ENCODE measurements around the gene RARA.

DNA sequence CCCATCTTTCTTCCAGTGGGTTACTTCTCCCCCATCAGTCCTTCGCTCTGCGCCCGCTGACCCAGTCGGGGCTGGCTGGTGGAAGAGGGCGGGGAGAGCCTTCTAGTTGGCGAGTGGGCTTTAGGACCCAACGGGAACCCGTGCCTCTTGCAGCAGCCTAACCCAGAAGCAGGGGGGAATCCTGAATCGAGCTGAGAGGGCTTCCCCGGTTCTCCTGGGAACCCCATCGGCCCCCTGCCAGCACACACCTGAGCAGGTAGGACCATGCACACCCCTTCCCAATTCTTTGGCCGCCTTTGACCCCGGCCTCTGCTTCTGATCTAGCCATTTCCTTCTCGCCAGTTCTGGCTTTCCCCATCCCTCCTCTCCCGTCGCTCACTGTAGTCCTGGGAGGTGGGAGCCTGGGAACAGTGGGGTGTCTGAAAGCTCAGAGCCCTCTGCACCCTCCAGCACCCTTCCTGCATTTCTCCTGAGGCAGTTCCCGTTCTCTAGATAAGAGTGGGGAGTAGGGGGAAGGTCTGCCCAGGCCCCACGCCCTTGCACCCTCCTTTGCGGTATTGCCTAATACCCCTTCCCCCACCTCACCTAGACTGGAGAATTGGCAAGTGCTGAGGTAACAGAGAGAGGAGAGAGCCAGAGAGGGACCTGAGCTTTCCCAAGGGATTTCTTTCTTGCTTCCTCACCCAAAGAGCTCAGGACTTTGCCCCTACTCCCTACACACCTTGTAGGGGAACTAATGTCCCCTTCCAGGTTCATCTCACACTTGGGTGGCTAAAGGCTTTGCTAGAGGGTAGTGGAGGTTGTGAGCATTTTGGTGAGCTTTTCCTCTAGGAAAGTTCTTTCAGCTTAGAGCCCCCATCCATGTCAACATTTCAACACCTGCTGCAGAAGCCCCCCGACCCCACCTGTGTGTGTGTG lies at the start of gene RARA:
- no peak for TF ChIP-seq EZH2 (IDR thresholded peaks at IDR 0.05; ENCODE audit: insufficient read depth, low read length)
- TF ChIP-seq, protein P1, sequence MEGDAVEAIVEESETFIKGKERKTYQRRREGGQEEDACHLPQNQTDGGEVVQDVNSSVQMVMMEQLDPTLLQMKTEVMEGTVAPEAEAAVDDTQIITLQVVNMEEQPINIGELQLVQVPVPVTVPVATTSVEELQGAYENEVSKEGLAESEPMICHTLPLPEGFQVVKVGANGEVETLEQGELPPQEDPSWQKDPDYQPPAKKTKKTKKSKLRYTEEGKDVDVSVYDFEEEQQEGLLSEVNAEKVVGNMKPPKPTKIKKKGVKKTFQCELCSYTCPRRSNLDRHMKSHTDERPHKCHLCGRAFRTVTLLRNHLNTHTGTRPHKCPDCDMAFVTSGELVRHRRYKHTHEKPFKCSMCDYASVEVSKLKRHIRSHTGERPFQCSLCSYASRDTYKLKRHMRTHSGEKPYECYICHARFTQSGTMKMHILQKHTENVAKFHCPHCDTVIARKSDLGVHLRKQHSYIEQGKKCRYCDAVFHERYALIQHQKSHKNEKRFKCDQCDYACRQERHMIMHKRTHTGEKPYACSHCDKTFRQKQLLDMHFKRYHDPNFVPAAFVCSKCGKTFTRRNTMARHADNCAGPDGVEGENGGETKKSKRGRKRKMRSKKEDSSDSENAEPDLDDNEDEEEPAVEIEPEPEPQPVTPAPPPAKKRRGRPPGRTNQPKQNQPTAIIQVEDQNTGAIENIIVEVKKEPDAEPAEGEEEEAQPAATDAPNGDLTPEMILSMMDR (IDR thresholded peaks at IDR 0.05; ENCODE audit: insufficient read depth, low read depth, low read length), result no peak
